Stimulated activated CD4-positive, alpha-beta T cell treated with anti-CD3 and anti-CD28 coated beads, Interleukin-1b, Interleukin-23, amount 100 ng/mL, for 4 hours (primary cell): ENCODE results near the gene AQP7.
"Not testable (repeated sequence)": the region's sequence is repeated elsewhere in the genome, so short reads cannot be mapped to it uniquely, and the experiment has no call there.

Experiments
- DNase-seq, 2 donors: peaks; one replicate each; pipeline ENCODE4 v3.0.0-alpha.2; 2020; ENCODE audit warnings: low read depth in 2 of 2

Gene AQP7

DNA sequence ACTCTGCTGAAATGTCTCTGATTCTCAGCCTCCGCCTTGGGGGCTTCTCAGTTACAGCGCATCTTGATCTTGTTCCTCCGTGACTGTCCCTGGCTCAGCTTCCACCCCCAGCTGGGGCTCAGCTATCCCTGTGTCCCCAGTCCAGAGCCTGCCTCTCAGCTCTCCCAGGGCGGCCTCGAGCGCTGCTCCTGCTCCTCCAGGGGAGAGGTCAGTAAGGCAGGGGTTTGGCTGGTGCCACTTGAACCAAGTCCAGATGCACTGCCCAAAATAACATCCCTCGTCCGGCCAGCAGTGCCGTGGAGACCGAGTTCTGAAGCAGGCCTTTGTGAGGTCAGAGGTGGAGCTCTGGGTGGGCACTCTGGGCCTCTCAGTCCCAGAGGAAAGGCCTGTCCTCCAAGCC lies at the start of gene AQP7:
Gene AQP7 (minus strand): TSS at position 198 of the 400 bp plus-strand sequence. CDS start 1,306 bp downstream, outside the sequence.
- DNase-seq: not testable (repeated sequence)

DNA sequence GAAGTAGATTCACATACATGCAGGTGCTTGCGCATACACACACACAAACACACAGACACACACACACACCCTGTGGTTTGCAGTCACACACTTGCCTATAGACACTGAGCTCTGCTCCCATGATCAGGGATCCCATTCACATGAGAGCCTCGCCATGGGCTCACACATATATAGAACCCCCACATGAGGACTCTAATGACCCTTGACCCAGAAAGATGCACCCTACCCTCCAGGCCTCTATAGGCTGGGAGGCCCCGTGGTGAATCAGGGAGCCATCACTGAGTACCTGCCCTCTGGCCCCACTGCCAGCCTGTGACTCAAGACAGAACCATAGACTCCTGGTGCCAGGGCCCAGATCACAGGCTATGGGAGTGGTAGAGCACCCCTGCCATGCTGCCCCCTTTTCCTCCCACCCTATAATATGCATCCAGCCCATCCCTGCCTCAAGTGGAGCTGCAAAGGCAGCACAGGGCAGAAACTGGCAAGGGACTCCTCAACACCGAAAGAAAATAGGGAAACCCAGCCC lies 48.3 kb upstream of the AQP7 start:
- no peak for DNase-seq

DNA sequence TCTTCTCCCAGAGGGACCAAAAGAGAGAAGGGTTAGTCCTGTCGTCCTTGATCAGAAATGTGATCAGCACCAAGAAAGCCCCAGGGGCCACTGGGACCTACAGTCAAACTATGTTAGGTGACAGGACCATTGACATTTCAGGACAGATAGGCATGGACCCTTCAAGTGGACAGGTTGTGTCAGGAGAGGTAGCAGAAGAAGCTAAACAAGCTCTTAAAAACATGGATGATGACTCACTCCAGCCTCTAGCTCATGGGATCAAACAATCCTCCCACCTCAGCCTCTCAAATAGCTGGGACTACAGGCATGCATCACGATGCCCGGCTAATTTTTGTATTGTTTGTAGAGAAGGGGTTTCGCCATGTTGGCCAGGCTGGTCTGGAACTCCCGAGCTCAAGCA lies 47.3 kb upstream of the AQP7 start:
- no peak for DNase-seq

DNA sequence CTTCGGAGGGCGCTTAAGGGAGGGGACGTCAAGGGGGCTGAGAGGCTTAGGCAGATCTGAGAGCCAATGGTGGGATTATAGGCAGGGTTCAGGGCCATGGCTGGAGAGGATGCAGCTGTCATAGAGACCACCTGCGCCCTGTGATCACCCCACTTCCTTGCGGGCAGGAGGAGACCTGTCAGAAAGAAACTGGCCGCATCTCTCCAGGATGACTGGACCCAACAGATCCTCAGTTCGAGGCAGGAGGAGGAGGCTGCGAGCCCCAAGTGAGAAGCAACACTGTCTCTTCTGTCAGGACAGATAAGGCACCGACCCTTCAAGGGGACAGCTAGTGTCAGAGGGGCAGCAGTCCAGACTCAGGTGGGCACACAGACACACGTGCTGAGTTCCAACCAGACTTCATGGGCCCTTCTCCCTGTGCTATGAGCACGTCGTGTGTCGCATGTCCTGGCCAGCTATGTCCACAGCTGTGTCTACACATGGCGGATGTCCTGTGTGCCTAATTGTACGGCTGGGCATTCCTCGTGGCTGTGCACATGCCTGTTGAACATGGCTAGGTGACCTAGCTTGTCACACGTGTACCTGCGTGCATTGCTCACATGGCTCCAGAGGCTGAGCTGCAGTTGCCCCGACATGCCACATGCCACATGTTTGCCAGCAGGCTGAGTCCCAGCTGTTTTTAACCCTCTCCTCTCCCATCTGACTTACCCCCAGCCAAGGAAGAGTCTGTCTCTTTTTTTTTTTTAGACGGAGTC lies 45.6 kb upstream of the AQP7 start:
- no peak for DNase-seq

DNA sequence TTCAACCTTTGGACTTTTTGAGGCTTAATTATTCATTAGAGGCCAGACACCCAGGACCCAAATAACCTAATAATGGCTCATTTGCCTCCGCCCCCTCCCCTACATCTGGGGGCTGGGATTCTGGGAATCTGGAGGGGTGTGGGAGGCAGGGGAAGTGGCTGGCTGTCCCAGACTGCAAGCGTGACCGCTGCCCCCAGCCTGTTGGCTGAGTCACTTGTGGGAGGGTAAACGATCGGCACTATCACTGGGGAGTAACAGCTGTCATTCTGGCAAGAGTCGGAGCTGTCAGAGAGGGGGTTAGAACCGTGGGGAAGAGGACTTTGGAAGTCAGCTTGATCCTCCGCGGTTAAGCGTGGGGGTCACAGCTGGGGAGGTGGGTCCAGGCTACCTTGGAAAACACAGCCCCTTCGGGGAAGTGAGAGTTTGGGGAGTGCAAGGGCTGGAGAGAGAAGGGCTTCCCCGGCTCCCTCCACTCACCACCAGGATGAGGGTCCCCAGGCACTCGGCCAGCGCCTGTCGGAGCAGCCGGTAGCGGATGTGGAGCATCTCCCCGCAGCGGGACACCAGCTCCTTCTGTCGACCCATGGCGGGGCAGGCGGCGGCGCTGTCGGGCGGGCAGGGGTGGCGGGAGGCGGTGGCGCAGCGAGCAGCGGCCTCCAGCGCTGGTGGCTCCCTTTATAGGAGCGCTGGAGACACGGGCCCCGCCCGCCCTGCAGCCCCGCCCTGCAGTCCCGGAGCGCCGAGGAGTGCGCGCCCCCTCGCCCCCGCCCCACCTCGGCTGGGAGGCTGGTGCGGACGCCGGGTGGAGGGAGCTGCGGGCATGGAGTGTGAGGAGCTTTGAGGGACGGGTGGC lies 44.8 kb upstream of the AQP7 start, which contains the start of gene AQP3:
Gene AQP3 (minus strand): TSS at position 648 of the 853 bp plus-strand sequence. CDS start 63 bp downstream, at position 585.
- DNase-seq: peak; percentile 53 to 60

DNA sequence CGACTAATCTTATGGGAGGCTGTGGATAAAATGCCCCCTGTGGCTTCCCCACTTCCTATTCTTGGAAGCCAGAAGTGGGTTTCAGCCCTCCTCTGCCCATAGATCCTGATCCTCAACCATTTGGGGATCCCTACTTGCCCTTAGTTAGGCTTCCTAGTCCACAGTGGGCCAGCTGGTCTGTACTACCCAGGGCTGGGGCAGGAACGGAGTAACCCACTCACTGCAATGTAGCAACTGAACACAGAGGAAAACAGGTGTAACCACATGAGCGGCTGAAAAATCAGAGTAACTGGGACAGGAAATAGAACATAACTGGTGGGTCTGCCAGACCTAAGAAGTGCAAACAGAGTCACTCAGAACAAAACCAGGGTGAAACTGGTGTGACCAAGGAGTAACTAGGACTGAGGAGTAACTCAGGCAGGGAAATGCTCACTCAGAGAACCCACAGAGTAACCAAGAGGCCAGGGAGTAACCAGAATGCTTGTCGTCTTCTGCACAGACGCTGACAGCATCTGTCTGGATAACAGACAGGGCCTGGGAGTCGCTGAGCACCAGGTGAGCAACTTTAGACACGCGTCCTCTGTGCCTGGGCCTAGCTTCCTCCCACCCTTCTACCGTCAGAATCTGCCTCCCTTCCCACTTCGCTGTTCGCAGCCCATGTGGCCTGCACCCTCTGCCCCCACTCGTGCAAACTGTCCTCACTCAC lies 44.0 kb upstream of the AQP7 start:
- DNase-seq: peak in 1 of 2 donors; percentile 26

DNA sequence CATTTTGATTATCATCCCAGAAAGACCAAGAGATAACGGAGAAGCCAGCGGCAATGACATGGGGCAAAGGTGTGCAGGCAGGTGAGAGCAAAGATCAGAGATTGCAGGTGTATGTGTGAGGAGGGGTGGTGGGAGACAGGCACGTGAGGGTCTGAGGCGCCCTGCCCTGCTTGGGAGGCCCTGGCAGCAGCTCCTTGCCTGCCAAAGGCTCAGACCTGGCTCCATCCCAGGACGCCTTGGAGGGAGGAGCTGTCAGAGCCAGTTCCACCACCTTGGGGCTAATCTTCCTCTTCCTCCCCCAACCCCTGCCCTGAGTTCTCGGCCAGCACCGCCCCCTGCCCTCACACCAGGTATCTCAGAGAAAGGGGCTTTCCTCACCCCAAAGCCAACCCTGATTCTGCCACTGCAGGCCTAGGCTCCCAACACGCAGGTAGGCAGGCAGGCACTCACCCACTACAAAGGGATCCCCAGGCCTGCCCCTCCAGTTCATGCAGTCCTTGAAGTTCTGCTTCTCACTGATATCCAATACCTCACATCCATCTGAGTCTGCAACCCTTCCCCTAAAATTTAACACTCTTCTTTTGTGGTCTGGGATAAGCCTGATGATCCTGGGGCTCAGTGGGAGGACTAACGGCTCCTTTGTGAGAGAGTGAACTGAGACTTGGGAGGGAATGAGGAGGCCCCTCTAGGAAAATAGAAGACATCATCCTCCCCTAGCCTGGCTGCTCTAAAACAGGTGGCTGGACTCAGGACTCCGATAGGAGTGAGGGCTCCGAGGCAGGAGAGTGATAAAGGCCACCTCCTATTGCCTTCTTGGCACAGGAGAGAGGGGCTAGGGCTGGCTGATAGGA lies 43.2 kb upstream of the AQP7 start:
- DNase-seq: no peak

DNA sequence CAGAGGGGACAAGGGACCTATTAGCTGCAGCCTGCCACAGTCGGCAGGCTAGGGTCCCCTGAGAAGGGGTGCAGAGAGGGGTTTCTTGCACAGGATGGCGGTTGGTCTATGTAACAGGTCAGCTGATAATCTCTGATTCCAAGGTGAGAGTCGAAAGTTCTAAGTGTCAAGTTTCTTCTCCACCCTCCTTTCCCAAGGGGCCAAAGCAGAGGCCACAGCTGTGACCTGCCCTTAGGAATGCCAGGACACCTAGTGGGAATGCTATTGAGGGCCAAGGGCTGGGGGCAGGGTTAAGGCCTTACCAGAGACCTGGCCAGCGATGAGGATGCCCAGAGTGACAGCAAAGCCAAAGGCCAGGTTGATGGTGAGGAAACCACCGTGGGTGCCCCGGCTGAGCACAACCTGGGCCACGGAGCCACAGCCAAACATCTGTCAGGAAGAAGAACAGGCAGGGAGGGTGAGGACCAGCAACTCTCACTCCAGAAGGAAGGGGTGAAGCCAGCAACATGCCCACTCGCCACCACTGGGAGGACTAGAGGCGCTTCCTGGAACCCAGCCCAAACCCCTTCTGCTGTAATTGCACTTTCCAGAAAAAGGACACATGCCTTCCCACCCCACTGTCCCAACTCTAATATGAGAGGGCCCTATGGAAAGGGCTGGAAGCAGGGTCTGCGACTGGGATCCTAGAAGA lies 41.2 kb upstream of the AQP7 start:
- DNase-seq: no peak

DNA sequence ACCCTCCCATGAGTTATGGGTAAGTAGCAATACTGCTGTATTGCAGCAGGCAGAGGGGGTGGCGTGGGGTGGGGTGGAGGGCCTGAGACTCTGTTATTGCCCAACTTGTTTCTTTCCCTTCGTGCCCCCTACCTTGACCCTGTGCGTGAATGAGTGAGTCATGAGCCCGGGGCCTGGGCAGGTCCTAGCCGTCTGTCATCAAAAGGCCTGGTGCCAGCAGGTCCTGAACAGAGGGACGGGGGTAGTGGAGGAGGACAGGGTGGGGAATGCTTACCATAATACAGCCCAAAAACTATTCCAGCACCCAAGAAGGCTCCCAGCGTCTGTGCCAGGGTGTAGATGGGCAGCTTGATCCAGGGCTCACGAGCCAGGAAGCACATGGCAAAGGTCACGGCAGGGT lies 40.7 kb upstream of the AQP7 start:
- DNase-seq: no peak

DNA sequence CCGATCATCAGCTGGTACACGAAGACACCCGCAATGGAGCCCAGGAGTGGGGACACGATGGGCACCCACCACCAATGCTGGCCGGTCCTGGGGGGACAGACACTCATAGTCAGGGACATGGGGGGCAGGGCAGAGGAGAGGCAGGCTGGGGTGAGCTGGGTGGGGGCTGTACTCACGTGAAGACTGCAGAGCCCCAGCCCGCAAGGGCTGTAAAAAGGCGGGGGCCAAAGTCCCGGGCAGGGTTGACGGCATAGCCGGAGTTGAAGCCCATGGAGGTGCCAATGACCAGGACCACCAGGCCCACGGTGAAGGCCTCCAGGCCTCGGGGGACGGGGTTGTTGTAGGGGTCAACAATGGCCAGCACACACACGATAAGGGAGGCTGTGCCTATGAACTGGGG lies 39.8 kb upstream of the AQP7 start:
- DNase-seq: no peak

DNA sequence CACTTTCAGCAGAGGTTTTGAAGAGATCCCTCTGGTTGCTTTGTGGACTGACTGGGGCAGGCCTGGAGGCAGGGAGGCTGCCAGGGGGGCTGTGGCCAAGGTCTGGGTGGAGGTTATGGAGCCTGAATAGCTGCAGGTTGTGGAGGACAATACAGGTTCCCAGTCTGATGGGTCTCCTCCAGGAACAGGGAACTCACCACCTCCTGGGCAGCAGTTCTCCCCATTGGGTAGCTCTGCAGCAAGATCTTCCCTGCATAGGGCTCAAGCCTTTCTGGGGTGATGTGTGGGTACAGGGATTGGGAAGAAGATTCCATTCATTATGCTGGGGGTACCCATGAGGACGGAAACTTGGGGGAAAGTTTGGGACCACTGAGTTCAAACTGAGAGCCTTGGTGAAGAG lies 38.2 kb upstream of the AQP7 start:
- DNase-seq: no peak

DNA sequence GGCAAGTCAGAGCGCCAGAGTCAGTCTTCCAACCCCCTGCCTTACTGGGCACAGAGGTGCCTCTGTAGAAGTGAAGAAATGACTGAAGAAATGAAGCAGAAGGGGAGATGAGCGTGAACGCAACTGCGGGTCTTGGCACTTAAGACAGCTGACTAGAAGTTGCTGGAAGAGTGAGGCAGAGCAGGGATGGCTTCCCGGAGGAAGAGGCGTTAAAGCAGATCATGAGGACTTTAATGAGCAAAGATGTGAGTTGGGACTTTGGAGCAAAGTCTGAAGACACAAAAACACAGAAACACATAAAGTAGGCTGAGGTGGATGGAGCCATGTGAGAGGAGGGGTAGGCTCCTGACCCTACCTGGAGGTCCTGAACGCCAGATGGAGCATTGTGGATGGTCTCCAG lies 37.8 kb upstream of the AQP7 start:
- no peak for DNase-seq

DNA sequence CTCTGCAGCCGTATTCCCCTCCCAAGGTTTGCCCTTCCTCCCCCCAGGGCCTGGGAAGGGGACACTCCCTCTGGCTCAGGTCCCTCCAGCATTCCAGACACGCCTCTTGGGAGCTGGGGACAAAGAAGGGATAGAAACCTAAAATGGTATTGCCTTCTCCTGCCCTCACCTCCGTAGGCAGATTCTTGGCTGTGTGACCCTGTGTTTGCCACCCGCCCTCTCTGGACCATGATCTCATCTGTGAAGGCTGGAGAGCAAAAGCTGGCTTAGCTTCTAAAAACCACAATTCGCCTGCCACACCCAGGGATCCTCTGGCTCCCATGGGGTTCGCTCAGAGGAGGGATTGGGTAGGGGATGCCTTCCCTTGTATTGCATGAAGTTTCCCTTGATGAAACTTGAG lies 37.4 kb upstream of the AQP7 start:
- no peak for DNase-seq

DNA sequence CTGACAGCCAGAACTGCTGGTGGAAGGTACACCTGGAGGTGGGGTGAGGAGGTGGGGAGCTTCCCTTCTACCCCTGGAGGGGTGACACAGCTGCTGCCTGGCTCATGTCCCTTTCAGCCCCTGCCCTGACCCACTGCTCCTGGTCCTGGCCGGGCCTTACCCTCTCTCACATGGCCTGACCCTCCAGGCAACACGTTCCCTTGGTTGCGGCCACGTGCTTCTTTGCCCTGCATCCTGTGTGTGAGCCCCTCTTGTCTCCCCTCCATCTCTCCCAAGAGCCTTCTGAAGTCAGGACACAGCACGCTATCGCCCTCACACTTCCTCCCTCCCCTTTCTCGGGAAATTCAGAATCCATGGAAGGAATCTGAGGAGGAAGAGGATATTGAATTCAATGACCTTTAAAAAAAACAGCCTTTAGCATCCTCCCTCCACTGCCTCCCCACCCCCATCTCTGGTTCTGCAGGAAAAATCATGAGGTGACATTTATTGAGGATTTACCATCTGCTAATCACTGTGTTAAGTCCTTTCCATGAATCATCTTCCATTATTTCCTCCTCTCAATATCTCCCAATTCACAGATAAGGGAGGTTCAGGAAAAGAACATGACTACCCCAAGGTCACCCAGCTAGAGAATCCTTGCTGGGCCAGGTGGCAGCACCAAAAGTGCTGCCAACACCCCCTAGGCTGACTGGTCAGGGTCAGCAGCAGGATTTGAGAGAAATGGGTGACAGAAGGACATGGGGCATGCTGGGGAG lies 36.7 kb upstream of the AQP7 start:
- no peak for DNase-seq

DNA sequence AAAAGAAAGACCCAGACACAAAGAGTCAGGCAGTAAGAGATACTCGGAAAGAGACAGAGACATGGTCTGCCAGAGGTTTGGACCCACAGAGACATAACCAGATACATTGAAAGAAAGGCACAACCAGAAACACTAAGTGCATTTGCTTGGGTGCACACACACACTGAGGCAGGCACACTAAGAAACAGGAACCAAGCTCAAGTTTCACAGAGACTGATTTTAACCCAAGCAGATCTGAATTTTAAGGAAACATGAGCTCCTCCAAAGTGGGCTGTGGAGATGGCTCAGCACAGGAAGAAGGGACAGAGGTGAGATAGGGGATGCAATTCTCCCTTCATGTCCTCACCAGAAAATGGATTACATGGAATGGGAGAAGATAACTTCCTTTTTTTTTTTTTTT lies 35.5 kb upstream of the AQP7 start:
- no peak for DNase-seq

DNA sequence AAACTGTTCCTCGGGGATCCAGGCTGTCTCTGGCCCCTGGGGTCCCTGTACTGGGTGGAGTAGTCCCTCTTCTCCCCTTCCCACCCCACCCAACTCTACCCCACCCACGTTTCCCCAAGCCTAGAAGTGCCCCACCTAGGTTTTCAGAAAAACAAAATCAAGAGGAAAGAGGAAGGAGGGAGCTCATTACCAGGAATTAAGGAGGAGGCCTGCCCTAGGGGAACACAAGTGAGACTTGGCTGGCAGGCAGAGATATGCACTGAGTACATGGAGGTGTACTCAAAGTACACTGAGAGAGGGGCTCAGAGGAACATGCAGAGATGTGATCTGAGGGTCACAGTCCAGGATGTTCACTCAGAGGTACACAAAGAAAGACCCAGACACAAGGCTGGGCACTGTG lies 34.8 kb upstream of the AQP7 start:
- no peak for DNase-seq

DNA sequence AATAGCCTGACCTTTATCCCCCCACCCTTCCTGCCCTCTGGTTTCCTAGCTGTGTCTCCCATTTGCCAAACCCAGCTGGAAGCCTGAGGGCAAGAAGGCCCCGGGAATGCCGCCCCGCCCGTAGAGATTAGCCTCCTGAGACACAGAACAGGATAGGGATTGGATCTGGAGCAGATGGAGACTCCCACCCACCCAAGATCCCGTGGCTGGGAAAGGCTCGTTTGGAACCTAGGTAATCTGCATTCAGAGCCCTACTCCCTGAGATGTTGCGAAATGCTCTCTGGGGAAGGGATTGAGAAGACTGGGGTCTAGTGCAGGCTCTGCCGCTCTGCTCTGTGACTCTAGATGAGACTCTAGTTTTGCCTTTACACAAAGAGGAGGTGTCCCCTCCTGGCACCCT lies 34.1 kb upstream of the AQP7 start:
- DNase-seq: no peak

DNA sequence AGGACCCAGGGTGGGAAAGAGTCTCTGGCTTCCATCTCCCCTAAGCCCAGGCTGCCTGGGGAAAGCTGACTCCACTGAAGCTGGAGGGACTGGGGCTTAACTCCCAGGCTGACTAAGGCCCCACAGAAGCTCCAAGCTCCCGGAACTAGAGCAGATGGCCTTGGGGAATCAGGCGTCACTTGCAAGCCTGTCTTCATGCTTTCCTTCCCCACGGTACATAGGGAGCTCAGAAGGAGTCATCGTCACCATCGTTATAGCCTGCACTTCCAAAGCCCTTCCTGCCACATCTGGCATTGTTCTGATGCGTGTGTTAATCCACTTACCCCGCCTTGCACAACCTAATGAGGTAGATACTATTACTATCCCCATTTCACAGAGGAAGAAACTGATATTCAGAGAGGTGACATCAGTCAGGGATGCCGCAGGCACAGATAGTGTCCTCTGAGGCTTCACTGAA lies 33.5 kb upstream of the AQP7 start:
- DNase-seq: no peak

DNA sequence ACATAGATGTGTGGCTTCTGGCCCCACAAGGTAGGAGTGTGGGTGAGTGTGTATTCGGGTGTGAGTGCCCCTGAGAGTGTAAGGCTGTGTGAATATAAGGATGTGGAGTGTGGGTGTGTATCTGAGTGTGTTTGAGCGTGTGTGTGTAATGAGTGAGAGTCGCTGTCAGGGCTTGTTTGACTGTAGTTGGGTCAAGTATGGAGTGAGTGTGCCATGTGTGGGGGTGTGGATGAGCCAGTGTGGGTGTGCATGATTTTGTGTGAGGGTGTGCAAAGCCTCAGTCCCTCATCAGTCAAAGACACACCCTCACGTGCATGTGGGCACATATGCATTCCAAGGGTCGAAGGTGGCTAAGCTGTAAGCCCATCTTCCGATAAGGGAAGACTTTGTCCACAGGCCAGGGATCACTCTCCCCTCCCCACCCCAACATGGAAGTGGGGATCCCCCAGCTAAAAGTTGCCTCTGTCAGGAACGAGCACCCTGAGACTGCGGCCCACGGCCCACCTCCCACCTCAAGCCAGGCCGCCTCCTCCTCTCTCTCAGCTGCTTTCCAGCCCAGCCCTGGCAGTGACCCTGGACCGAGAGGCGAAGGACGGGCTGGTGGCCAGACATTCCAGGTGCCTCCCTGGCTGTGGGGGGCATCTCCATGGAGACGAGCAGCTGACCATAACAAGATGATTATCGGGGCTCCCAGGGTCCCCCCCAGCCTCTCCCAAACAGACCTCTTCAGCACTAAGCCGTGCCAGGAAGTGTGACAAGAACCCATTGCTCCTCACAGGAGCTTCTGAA lies 32.1 kb upstream of the AQP7 start:
- no peak for DNase-seq
